Astrocyte of the spinal cord (primary cell): ENCODE results near the gene PHC2.

ENCODE experiments used
- DNase-seq: peaks from one replicate; pipeline ENCODE4 v3.0.0; 2011; ENCODE audit warnings: low read depth, low spot score
- H3K4me3 ChIP-seq: 2 replicates; pipeline ENCODE4 v1.5.1; 2011; ENCODE audit warnings: low read depth, mild to moderate bottlenecking, low read length, moderate library complexity
- CTCF ChIP-seq: IDR thresholded peaks from 2 replicates; pipeline ENCODE4 v1.5.1; 2012; ENCODE audit warnings: low read depth, mild to moderate bottlenecking, low read length, inconsistent platforms
- in situ Hi-C: cut with HindIII; loops from 2 replicates; pipeline ENCODE4 v1.10.0; 2017; ENCODE audit warnings: low sequenced_read_pairs

Gene PHC2

GRCh38 chr1:33464552-33464951, 33.7 kb upstream of the PHC2 start:
- no peak overlapping the region for H3K4me3 ChIP-seq
- no peak for DNase-seq
- no peak for TF ChIP-seq CTCF
- in situ Hi-C loops, result no loop called here

GRCh38 chr1:33462405-33463164, 31.7 kb upstream of the PHC2 start:
- in situ Hi-C loops, result no loop called here
- TF ChIP-seq CTCF, result no peak
- H3K4me3 ChIP-seq, result no peak overlapping the region
- DNase-seq, result no peak

- TF ChIP-seq CTCF, result no peak
- no peak overlapping the region for H3K4me3 ChIP-seq
- in situ Hi-C loops, result no loop called here
- DNase-seq, result no peak
These were observed 30.2 kb upstream of the PHC2 start for GRCh38 chr1:33460947-33461629.

GRCh38 chr1:33460144-33460543, 29.2 kb upstream of the PHC2 start:
- in situ Hi-C loops, result no loop called here
- TF ChIP-seq CTCF, result no peak
- DNase-seq, result no peak
- H3K4me3 ChIP-seq, result no peak overlapping the region

GRCh38 chr1:33459691-33460090, 28.8 kb upstream of the PHC2 start:
- no peak for TF ChIP-seq CTCF
- H3K4me3 ChIP-seq, result no peak overlapping the region
- no peak for DNase-seq
- in situ Hi-C loops, result no loop called here

GRCh38 chr1:33456502-33456886, 25.6 kb upstream of the PHC2 start:
- DNase-seq, result no peak
- H3K4me3 ChIP-seq, result no peak overlapping the region
- no peak for TF ChIP-seq CTCF
- in situ Hi-C loops, result no loop called here
